GM18909 (cell line): ENCODE results near the gene TMEM259.

Source experiments
- ATAC-seq: cut with Tn5 transposase; IDR thresholded peaks from one replicate; pipeline ENCODE4 v1.9.1; 2021; ENCODE audit warnings: mild to moderate bottlenecking; ENCODE audit not compliant: unreplicated experiment, poor library complexity

TMEM259 gene

DNA sequence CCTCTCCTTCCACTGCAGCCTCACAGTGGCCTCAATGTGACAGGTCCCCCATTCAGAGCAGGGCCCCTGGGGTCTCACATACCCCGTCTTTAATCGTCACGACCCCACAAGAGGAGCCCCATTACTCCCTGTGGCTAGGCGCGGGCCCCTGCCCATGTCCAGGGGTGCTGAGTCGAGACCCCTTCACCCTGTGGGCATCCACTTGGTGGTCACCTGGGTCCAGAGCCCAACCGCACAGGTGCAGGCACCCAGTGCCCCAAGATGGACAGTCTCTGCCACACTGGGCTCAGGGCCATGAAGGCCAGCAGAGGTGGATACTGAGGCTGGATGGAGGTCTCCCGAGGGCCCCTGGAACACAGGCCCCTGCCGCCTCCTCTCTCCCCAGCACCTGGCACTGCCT, 3.0 kb downstream of the TMEM259 start:
- ATAC-seq = no peak

DNA sequence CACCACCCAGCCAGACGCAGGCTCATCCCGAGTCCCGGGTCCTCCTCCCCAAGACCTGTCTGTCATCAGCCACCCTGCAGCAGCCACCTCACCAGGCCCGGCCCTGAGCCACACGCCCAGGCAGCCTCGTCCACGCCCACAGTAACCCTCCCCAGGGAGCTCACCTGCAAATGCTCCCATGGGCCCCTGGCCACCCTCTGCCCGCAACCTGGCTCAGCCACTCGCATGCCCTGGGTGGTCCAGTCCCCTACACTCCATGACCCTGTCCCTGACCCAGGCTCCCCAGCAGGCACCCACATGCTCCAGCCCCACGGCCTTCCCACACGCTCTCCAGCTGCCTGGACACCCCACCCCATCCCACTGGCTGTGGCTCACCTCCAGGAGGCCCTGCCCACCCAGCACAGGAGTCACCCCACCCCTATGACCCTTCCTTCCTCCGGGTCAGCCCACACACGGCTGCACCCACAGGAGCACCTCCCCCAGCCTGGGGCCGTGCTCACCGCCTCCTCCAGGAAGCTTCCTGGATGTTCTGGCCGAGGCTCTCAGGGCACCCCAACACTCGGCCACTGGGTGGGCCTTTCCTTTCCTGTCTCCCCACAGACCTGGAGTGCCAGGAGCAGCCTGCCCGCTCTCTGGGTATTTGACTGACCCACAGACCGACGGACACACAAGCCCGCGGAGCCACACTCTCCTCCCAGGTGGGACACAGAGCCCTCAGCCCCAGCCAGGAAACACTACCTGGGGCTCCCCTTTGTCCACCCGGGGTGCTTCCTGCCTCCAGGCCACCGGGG, 3.6 kb downstream of the TMEM259 start:
- no peak for ATAC-seq

DNA sequence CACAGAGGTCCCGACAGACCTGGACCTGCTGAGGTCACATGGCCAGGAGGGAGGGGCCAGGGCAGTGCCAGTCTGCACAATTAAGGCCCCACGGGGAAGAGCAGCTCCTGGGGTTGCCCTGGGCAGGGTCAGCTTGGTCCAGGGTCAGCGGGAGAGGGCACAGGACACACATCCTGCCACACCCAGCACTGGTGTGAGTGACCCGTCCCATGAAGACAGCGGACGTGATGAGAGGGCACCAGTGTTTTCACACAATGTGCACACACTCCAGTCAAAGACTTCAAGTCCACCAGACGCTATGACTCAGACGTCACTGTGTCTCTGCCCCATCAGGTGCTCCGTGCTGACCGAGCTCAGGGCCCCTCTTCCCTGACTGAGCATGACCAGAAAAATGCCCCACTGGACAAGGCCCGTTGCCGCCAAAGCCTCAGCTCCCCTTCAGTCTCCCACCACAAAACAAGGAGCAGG, 4.2 kb downstream of the TMEM259 start:
- ATAC-seq = no peak

DNA sequence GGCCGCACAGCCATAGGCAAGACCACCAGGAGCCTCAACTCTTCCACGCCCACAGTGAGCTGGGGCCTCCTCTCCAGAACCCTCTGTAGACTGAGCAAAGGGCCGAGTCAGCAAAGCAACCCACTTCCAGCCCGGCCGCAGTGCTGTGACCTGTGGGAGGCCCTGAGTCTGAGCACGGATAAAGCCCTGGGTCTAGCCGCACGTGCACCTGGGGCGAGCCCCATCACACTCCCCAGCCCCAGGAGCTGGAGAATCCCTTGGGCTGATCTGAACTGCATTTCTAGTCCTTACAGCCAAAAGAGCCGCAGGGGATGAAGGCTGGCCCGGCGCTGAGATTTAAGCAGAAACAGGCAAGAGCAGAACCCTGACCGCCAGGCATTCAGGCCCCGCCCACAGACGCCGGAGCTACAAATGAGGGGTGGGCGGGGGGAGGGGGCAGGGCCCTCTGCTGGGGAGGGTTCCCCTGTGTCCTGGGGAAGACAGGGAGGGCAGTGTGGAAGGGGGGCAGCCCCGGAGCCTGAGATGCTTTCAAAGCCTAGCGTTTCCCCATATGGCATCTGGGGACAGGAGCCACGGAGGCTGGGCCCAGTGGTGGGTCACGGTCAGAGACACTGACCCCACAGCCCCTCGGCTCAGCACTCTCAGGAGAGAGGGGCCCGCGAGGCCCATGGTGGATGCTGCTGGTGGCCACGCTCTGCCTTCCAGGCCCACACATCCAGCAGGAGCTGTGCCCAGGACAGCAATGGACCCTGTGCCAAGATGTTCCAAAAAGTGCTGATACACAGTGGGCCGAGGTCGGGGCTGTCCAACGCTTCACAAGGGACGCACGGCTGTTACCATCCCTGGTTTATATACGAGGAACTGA, 4.9 kb downstream of the TMEM259 start:
- ATAC-seq = no peak

DNA sequence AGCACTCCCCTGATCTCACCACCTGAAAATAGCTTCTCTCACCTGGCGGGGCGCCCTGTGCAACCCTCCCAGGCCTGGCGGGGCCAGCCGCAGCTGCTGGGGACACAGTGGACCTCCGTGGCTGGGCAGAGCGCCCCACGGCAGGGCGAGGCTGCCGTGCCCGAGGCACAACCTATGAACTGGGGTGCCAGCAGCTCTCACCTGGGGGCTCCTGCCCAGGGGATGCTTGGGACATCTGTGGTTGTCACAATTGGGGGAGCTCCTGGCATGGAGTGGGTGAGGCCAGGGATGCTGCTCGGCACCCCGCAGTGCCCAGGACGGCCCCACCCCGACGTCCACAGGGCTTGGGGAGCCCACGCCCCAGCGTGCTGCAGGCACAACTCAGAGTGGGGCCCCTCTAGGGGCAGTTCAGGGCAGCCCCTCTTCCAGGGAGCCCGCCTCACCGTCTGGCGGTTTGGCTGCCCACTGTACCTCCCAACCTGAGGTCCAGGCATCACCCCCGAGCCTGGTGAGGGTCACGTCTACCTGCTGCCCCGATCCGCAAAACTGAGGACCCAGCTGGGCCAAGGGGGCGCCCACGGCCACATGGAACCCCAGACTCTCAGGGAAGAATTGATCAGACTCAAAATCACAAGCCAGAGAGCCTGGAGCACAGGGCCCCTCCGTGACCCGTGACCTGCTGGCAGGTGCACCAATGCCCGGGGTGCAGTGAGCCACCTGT, 5.7 kb downstream of the TMEM259 start:
- ATAC-seq = no peak

DNA sequence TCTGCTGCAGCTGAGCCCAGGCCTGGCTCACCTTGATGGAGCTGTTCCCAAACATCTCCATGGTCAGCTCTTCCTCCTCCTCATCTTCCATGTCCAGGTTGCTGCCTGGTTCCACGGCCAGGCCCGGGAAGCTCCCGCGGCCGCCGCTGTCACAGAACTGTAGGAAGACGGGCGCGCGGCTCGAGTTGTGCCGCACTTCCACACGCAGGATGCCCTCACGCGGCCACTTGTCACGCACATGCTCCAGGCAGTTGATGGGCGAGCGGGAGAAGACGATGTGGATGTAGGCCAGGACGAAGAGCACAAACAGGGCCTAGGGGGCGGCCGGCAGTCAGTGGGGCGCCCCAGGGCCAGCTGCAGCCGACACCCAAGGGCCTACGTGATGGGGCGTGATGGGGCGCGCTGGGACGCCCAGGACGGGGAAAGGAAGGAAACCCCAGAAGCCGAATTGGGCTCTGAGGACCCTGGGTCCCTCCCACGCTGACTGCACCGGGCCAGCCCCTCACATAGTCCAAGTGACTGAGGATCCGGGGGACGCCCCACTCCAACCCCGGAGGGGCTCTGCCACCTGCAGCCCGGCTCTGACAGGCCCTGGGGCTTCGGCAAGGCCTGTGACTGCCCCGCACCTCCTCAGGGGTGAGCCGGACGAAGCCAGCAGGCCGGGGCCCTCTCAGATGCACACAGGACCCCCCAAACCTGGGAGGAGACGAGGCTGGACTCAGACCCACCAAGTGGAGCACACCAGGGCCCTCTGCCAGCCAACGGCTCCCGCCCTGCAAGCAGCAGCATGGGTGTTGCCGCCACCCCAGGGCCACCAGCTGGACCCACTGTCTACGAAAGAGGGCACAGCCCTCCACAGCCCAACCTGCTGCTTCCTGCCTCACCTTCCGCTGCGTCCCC, 6.5 kb downstream of the TMEM259 start:
- no peak for ATAC-seq

DNA sequence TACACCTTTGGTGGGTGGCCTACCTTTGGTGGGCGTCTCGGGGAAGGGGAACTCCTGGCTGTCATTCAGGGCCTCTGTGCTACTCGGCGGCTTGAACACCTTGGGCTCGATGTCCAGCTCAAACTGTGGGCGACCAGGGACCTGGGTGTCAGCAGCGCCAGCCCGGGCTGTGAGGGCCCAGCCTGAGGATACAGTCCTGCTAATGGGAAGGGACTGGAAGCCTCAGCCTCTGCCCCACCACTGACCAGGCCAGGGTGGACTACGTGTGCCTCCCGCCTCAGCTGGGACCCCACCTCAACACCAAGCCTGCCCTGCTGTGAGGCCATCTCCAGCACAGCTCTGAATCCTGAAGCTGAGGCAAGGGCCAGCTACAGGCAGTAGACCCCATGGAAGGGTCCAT, 7.7 kb downstream of the TMEM259 start:
- no peak for ATAC-seq

DNA sequence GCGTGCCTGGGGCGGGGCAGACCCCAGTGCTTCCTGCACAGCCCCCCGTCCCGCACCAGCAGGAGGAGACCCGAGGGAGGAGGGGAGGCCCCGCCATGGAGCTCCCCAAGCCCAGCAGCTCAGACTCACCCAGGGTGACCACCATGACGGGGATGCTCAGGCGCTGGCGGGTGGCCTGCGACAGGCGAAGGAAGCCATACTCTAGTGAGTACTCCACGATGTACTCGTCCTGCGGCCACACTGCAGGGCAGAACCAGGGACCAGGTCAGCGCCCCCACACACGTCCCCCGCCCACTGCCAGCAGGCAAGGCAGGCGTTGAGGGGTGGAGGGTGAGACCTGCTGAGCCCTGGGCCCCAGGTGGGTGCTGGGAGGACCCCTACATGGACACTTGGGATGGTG, 8.6 kb downstream of the TMEM259 start:
- no peak for ATAC-seq

DNA sequence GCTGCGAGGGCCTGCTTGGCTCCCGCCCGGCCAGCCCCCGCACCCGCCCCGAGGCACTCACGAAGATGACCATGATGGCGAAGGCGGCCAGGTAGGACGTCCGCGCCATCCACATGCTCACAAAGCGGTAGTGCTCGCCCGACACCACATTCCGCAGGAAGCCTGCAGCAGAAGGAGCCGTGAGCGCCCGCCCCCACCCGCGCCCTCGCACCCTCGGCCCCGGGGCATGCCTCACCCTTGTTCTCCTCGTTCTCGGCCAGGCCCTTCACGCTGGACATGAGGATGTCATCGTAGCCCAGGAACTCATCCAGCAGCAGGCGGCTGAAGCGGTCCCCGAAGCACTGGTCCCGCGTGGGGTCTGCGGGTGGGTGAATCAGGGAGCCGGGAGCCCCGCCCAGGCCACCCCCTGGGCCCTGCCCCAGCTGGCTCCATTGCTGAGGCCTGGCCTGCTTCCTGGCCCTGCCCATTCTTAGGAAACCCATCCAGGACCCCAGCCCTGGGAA, 9.0 kb downstream of the TMEM259 start:
- no peak for ATAC-seq

DNA sequence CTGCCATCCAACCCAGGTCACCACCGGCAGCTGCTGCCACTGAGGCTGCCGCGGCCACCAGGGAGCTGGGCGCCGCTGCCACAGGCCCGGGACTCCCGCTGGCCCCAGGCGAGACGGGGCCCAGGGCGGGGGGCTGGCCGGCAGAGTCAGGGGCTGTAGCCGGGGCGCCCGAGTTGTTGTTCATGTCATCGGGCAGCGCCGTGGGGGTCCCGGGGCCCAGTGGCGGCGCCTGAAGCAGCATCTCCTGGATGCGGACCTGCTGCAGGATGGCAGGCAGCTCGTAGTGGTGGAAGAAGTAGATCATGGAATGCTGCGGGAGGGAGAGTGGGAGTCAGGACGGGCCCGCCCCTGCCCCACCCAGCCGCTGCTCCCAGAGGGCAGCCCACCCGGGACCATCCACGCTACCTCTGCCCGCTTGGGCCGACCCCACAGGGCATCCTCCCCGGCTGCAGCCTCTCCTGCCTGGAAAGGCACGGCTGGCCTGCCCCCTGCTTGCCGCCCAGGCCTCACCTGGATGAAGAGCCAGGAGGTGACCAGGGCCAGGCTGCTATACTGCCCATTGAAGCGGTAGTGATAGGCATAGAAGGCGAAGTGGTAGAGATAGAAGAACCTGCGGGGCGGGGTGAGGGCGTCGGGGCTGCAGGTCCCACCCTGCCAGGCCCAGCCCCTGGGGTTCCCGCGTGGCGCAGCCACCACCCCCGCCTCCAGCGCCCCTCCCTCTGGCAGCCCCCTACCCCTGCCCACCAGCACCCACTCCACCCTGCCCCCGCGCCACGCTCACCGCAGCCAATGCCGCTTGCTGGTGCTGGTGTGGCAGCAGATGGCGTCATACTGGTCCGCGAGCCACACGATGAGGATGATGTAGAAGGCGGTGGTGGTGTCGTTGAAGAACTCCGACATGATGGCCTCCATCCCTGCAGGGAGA, 10.1 kb downstream of the TMEM259 start:
- no peak for ATAC-seq

DNA sequence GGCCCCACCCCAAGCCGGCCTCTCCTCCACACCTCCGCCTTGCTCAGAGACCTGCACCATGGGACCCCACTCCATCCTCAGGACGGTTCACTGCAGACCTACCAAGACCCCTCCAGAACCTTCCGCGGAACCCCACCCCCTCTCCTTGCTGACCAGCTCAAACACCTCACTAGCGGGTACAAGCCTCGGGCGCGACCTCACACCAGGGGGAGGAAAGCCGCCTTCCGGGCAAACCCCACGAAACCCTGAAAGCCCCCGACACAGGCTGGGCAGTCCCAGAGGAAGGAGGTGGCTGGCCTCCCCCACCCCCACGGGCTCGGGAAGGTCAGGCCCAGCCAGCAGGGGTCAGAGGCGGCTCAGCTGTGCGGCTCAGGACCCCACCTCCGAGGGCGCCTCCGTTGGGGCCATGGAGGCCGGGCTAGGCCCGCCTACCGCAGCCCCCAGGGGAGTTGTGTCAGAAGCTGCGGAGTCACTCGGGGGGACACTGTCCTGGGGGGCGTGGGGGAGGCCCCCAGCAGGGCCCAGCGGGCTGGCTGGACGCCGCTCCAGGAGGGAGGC, 10.9 kb downstream of the TMEM259 start:
- no peak for ATAC-seq

DNA sequence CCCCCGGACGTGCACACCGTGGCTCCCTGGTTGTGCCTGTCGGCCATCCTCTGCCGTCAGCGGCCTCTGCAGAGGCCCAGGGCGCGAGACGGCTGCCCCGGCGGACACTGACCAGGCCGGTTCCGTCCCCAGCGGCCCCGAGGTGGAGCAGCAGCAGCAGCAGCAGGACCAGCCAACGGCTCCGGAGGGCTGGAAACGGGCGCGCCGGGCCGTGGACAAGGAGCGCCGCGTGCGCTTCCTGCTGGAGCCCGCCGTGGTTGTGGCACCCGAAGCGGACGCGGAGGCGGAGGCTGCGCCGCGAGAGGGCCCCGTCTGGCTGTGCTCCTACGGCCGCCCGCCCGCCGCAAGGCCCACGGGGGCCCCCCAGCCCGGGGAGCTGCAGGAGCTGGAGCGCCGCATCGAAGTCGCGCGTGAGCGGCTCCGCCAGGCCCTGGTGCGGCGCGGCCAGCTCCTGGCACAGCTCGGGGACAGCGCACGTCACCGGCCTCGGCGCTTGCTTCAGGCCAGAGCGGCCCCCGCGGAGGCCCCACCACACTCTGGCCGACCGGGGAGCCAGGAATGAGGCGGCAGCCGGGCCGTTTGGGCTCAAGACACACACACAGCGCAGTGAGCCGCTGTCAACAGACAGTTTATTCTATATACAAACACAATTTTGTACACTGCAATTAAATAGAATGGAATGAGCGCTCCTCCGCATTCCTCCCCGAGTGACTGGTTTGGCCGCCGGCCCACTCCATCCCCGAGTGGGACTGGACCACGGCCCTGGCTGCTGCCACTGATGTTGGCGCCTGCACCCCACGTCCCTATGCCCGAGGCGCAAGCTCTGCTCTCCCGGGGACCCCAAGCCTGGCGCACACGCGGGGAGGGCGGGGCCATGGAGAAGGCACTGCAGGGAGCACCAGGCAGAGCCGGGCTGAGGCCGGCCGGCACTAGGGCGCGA, 11.6 kb downstream of the TMEM259 start:
- ATAC-seq = no peak

DNA sequence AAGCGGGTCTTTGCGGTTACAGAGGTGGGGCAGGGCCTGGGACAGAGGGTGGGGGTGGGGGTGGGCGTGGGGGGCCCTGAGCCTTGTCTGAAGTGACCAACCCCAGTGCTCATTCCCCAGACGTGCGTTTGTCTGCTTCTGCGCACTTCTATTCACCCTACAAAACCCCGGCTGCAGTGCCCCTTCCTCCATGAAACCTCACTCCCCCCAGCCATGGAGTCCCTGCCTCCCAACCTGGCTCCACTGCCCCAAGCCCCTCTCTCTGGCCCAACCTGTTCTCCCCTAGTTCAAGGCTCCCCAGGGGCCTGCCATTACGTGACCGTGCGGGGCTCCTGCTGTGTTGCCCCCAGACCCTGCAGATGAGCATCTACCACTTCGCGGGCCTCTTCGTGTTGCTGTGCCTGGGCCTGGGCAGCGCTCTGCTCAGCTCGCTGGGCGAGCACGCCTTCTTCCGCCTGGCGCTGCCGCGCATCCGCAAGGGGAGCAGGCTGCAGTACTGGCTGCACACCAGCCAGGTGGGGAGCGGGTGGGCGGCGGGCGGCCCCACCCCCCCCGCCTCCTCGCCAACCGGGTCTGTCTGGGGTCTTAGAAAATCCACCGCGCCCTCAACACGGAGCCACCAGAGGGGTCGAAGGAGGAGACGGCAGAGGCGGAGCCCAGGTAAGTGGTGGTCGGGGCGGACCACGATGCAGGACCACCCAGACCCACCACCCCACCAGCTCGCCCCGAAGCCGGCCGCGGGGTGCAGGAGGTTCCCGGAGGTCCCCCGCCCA, 12.5 kb downstream of the TMEM259 start:
- ATAC-seq = no peak

DNA sequence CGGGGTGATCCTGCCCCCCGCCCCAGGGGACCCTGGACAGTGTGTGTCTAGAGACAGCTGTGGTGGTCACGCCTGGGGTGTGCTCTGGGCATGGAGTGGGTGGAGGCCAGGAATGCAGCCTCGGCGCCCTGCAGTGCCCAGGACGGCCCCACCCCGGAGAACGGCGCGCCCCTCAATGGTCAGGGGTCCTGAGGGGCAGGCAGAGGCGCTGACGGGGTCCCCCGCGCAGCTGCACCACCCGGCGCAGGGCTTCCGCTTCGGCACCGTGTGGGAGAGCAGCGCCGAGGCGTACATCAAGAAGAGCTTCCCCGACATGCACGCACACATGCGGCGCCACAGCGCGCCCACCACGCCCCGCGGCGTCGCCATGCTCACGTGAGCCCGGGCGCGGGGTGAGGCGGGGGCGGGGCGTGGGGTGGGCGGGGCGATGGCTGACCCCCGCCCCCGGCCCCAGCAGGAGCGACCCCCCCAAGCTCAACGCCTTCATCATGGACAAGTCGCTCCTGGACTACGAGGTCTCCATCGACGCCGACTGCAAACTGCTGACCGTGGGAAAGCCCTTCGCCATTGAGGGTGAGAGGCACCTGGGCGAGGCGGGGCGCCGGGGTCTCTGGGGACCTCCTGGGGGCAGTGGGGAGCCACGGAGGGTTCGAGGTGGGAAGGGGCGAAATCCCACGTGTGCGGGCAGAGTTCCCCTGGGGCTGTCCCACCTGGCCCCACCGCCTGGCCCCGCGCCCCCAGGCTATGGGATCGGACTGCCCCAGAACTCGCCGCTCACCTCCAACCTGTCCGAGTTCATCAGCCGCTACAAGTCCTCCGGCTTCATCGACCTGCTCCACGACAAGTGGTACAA, 13.3 kb downstream of the TMEM259 start:
- no peak for ATAC-seq

DNA sequence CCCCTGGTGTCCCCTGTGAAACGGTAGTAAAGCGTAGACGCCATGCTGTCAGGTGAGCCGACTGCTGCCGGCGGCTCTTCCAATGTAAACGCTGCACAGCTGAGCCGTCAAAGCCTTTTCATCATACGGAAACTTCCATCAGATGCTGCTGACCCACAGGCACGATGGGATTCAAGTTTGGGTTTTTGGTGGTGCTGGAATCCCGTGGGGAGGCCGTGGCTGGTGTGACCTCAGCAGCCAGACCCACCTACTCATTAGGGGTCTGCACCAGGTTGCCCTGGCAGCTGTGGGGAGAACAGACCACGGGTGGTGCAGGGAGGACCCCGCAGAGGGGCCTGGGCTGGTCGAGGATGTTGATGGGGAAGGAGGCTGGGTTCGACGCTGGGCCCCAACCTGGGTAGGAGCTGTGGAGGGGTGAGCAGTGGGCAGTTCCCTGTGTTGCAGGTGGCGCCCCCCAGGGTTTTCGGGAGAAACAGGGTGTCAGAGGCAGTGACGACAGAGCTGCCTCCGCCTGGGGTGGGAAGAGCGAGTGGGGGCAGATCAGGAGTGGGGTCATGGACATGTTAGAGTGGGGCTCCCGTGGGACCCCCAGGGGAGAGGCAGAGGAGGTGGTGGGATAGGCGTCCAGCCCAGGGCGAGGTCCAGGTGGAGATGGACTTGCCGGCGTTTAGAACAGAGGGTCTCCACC, 14.1 kb downstream of the TMEM259 start:
- ATAC-seq = no peak
